GM18499 (cell line): ENCODE results near the gene SCN1B.
"Not testable (repeated sequence)": the region's sequence is repeated elsewhere in the genome, so short reads cannot be mapped to it uniquely, and the experiment has no call there.

Experiments
- ATAC-seq: cut with Tn5 transposase; IDR thresholded peaks from one replicate; pipeline ENCODE4 v1.9.1; 2021; ENCODE audit warnings: moderate number of reproducible peaks; ENCODE audit not compliant: insufficient read depth, unreplicated experiment

SCN1B gene

GRCh38 chr19:35034005-35034502 is 3.8 kb downstream of the SCN1B start:
- no peak for ATAC-seq

GRCh38 chr19:35034588-35035382 is 4.5 kb downstream of the SCN1B start:
- ATAC-seq = no peak

GRCh38 chr19:35037716-35038622 is 7.7 kb downstream of the SCN1B start:
- no peak for ATAC-seq

GRCh38 chr19:35038623-35039512 is 8.6 kb downstream of the SCN1B start:
- no peak for ATAC-seq

- ATAC-seq = no peak
These were observed 9.9 kb downstream of the SCN1B start for GRCh38 chr19:35039881-35040825.

GRCh38 chr19:35040826-35041547 is 10.7 kb downstream of the SCN1B start:
- no peak for ATAC-seq

- ATAC-seq = no peak
These were observed 11.3 kb downstream of the SCN1B start, which contains the start of gene HPN for GRCh38 chr19:35041548-35042055. Gene HPN, plus strand, starts transcription at chr19:35041721. Its CDS starts 786 bp downstream, at chr19:35042507.

GRCh38 chr19:35042056-35042730 is 11.9 kb downstream of the SCN1B start:
- ATAC-seq = no peak

- ATAC-seq = no peak
These were observed 12.8 kb downstream of the SCN1B start for GRCh38 chr19:35042954-35043604.

GRCh38 chr19:35043906-35044305 is 13.6 kb downstream of the SCN1B start:
- no peak for ATAC-seq

GRCh38 chr19:35044317-35045117 is 14.2 kb downstream of the SCN1B start:
- ATAC-seq = no peak

GRCh38 chr19:35045667-35046300 is 15.5 kb downstream of the SCN1B start:
- no peak for ATAC-seq

- no peak for ATAC-seq
These were observed 16.2 kb downstream of the SCN1B start for GRCh38 chr19:35046461-35046860.

- no peak for ATAC-seq
These were observed 18.7 kb downstream of the SCN1B start for GRCh38 chr19:35048911-35049411.

GRCh38 chr19:35049456-35049855 is 19.2 kb downstream of the SCN1B start:
- ATAC-seq = no peak

- ATAC-seq = not testable (repeated sequence)
These were observed 20.4 kb downstream of the SCN1B start for GRCh38 chr19:35050662-35051061.
